SK-N-SH (cell line): ENCODE measurements around the gene GSG1. TPM values are rescaled to one million over a fixed set of nuclear protein-coding genes. Genes with fewer than 3 reads are reported as not detected.
"Not testable (repeated sequence)": the region's sequence is repeated elsewhere in the genome, so short reads cannot be mapped to it uniquely, and the experiment has no call there.

Experiments used
- CTCF ChIA-PET: fragments of 300-600, 350-600 bp; formaldehyde crosslinking; extraction: SDS; loops from one replicate; lab custom pipeline; 2021; lab: Yijun Ruan, JAX
- POLR2A ChIA-PET: fragments of 350-600 bp; sonication (Branson Sonifier 250); formaldehyde crosslinking; extraction: SDS; loops from one replicate; lab custom pipeline; 2020; ENCODE audit warnings: antibody characterized with exemption, inconsistent platforms; lab: Yijun Ruan, JAX
- DNase-seq: peaks from one replicate; pipeline ENCODE4 v3.0.0; 2012
- H2AFZ ChIP-seq: fragments of 200-600 bp; sonication (generic); 2 replicates; pipeline ENCODE4 v1.8.1; 2016; ENCODE audit warnings: antibody characterized with exemption, mild to moderate bottlenecking, low read depth
- H3F3A ChIP-seq: fragments of 200-600 bp; sonication (generic); replicated peaks from 2 replicates; pipeline ENCODE3; 2016; ENCODE audit warnings: antibody characterized with exemption, mild to moderate bottlenecking; ENCODE audit not compliant: insufficient read depth
- H3K27ac ChIP-seq, 2 experiments: fragments of 200-500 bp in 1 of 2; fragments of 200-600 bp in 1 of 2; sonication (Bioruptor generic) in 1 of 2; sonication (generic), shearing (Covaris generic) in 1 of 2; 2 replicates each; pipeline versions ENCODE4 v1.5.1 to v1.6.1; 2014 to 2016; ENCODE audit warnings: low read depth in 2 of 2, inconsistent platforms in 1 of 2, low read length in 1 of 2, mild to moderate bottlenecking in 1 of 2, mixed read lengths in 1 of 2
- H3K27me3 ChIP-seq: fragments of 200-600 bp; sonication (generic), shearing (Covaris generic); 2 replicates; pipeline ENCODE4 v1.6.1; 2016; ENCODE audit warnings: mixed run types; ENCODE audit not compliant: insufficient read depth
- H3K36me3 ChIP-seq, 2 experiments: fragments of 200-500 bp in 1 of 2; fragments of 200-600 bp in 1 of 2; sonication (Bioruptor generic) in 1 of 2; sonication (generic) in 1 of 2; replicated peaks in 1 of 2; 2 replicates each; pipeline versions ENCODE3 to v1.5.1; 2014 to 2016; ENCODE audit warnings: low read length in 1 of 2, mild to moderate bottlenecking in 1 of 2; ENCODE audit not compliant: insufficient read depth in 2 of 2, control insufficient read depth in 1 of 2
- H3K4me1 ChIP-seq, 2 experiments: fragments of 200-500 bp in 1 of 2; fragments of 200-600 bp in 1 of 2; sonication (Bioruptor generic) in 1 of 2; sonication (generic), shearing (Covaris generic) in 1 of 2; 2 replicates each; pipeline versions ENCODE4 v1.5.1 to v1.6.1; 2014 to 2016; ENCODE audit warnings: low read depth in 1 of 2, low read length in 1 of 2, mixed run types in 1 of 2; ENCODE audit not compliant: insufficient read depth in 2 of 2, control insufficient read depth in 1 of 2
- H3K4me2 ChIP-seq: fragments of 200-600 bp; sonication (generic), shearing (Covaris generic); 2 replicates; pipeline ENCODE4 v1.6.1; 2017; ENCODE audit warnings: mixed run types
- H3K4me3 ChIP-seq, 2 experiments: fragments of 200-500 bp in 1 of 2; fragments of 200-600 bp in 1 of 2; sonication (Bioruptor generic) in 1 of 2; sonication (generic), shearing (Covaris generic) in 1 of 2; 2 replicates each; pipeline versions ENCODE4 v1.5.1 to v1.8.1; 2014 to 2016; ENCODE audit warnings: low read depth in 2 of 2, inconsistent platforms in 1 of 2, low read length in 1 of 2, mild to moderate bottlenecking in 1 of 2, mixed read lengths in 1 of 2, moderate library complexity in 1 of 2
- H3K79me2 ChIP-seq: fragments of 200-600 bp; sonication (generic); 2 replicates; pipeline ENCODE4 v1.8.1; 2017; ENCODE audit warnings: mild to moderate bottlenecking; ENCODE audit not compliant: insufficient read depth
- H3K9ac ChIP-seq: fragments of 200-600 bp; sonication (generic); 2 replicates; pipeline ENCODE4 v1.6.1; 2017; ENCODE audit warnings: mixed run types
- H3K9me2 ChIP-seq: fragments of 200-600 bp; sonication (generic); 2 replicates; pipeline ENCODE4 v1.6.1; 2017; ENCODE audit warnings: mixed run types
- H3K9me3 ChIP-seq: fragments of 200-600 bp; sonication (generic); 2 replicates; pipeline ENCODE4 v1.6.1; 2017; ENCODE audit warnings: mixed run types, mild to moderate bottlenecking, moderate library complexity
- H4K20me1 ChIP-seq: fragments of 200-600 bp; sonication (generic); 2 replicates; pipeline ENCODE4 v1.6.1; 2017; ENCODE audit warnings: mild to moderate bottlenecking, mixed run types; ENCODE audit not compliant: insufficient read depth
- EZH2phosphoT487 ChIP-seq: fragments of 200-600 bp; sonication (generic); IDR thresholded peaks from 2 replicates; pipeline ENCODE4 v1.6.1; 2017; ENCODE audit warnings: low read depth, mixed run types, mild to moderate bottlenecking, antibody characterized with exemption, moderate library complexity, borderline replicate concordance
- WGBS: methylation state at CpG from one replicate; pipeline ENCODE4 v1.1.6; 2017; ENCODE audit warnings: low lambda C conversion rate; 5-methylcytosine and 5-hydroxymethylcytosine counted together
- polyA plus RNA-seq, 3 experiments: library from polyadenylated mRNA; depleted of rRNA; stranded (reverse); fragments of >200 nt; gene quantifications; 2 replicates each; pipeline ENCODE4 v1.2.3, GENCODE V29; 2012

Gene GSG1
- polyA plus RNA-seq, 1 of the 3 experiments (the other 2 are of a cell fraction): 0.39 TPM

DNA sequence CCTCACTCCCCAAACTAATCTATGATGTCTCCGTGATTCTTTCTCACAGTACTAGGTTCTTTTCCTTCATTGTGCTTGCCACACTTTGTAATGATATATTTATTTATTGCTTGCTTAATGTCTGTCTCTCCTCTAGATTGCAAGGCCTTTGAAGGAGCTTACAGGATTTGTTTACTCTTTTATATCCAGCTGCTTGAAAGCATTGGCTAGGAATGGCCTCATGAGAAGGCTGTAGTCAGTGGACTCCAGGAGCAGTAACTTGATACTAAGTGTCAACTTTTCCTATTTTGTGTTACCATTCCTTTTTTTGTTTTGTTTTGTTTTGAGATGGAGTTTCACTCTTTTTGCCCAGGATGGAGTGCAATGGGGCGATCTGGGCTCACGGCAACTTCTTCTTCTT is 66.6 kb downstream of the GSG1 start:
- 89% methylated on average over 3 of the region's 3 CpGs for WGBS
- no peaks in the 10 kb centered on the region for H3K9me2 ChIP-seq
- H3K36me3 ChIP-seq: no peaks in the 10 kb centered on the region
- DNase-seq: no peak
- no peaks in the 10 kb centered on the region for H3K79me2 ChIP-seq
- no peak overlapping the region for H3K4me3 ChIP-seq
- no peaks in the 10 kb centered on the region for H4K20me1 ChIP-seq
- no peak for TF ChIP-seq EZH2phosphoT487
- no peak overlapping the region for H3K4me2 ChIP-seq
- H3F3A ChIP-seq: peaks cover 5% of the 10 kb centered on the region
- H3K4me1 ChIP-seq: no peaks in the 10 kb centered on the region
- CTCF ChIA-PET: interaction anchor here (0.9 to 1.0 kb wide), 2 partner anchors 53 to 175 kb away, joined by 3 read pairs; no protein-coding TSS in a partner anchor
- H3K9me3 ChIP-seq: no peaks in the 10 kb centered on the region
- no peaks in the 10 kb centered on the region for H3K27me3 ChIP-seq
- POLR2A ChIA-PET: no interaction called here
- H3K9ac ChIP-seq: no peak overlapping the region
- H2AFZ ChIP-seq: no peak overlapping the region
- H3K27ac ChIP-seq: no peak overlapping the region

DNA sequence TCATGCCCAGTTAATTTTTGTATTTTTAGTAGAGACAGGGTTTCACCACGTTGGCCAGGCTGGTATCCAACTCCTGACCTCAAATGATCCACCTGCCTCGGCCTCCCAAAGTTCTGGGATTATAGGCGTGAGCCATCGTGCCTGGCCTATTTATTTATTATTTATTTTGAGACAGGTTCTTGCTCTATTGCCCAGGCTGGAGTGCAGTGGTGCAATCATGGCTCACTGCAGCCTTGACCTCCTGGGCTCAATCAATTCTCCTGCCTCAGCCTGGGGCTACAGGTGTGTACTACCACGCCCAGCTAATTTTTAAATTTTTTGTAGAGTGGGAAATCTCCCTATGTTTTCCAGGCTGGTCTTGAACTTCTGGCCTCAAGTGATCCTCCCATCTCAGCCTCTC is 68.1 kb downstream of the GSG1 start:
- H3K27ac ChIP-seq, H3K4me1 ChIP-seq, H3K9me2 ChIP-seq, POLR2A ChIA-PET, H3K9ac ChIP-seq, H3K79me2 ChIP-seq, H3K36me3 ChIP-seq, H3K4me3 ChIP-seq, DNase-seq, H3K27me3 ChIP-seq, H3K9me3 ChIP-seq, H2AFZ ChIP-seq, H4K20me1 ChIP-seq, H3K4me2 ChIP-seq, H3F3A ChIP-seq: not testable (repeated sequence)
- CTCF ChIA-PET: interaction anchor here (2.0 kb wide), 1 partner anchor 10 kb away, joined by 9 read pairs; the partner anchor contains the start of gene FAM234B
- 57% methylated on average over 5 of the region's 5 CpGs for WGBS

Other genes starting within 250 kb of the GSG1 start
- gene GPRC5A, start 212.1 kb downstream of the GSG1 start, polyA plus RNA-seq (2012; rRNA removed): 12.7 and 16.1 TPM in 2 replicates
- not detected in 2 replicates for gene GPRC5D, start 151.5 kb downstream of the GSG1 start, polyA plus RNA-seq (2012; rRNA removed)
- gene HEBP1, start 103.4 kb downstream of the GSG1 start, polyA plus RNA-seq (2012; rRNA removed): 16.3 and 17.9 TPM in 2 replicates
- 3.7 and 4.9 TPM in 2 replicates for gene FAM234B, start 59.3 kb downstream of the GSG1 start, polyA plus RNA-seq (2012; rRNA removed)
- 67.4 and 111 TPM in 2 replicates for gene EMP1, start 93.1 kb upstream of the GSG1 start, polyA plus RNA-seq (2012; rRNA removed)